ENCODE results near the gene OR10D3. TPM values are rescaled to one million over a fixed set of nuclear protein-coding genes. Genes with fewer than 3 reads are reported as not detected.
"Not testable (repeated sequence)": the region's sequence is repeated elsewhere in the genome, so short reads cannot be mapped to it uniquely, and the experiment has no call there.

The OR10D3 gene
- total and polyA plus RNA-seq, 2 of the 8 experiments (the other 6 are each of a cell fraction or from before 2014, with no cell fraction given): not detected

GRCh38 chr11:124168796-124169195 is 14.3 kb upstream of the OR10D3 start (continued):
- TF ChIP-seq BCL11A (IDR thresholded peaks at IDR 0.05; ENCODE audit: low read depth in 2 of 2, low read length in 2 of 2): no peak

GRCh38 chr11:124170315-124170714 is 12.8 kb upstream of the OR10D3 start:
- FAIRE-seq; H3K4me3 ChIP-seq (ENCODE audit: extremely low read depth in 1 of 4, insufficient read depth in 2 of 4, low read depth in 3 of 4, low read length in 4 of 4); POLR2A ChIA-PET (ENCODE audit: partially characterized antibody); H3K23me2 ChIP-seq (ENCODE audit: low read depth, low read length); H2AK5ac ChIP-seq (ENCODE audit: low read depth, low read length); H2BK120ac ChIP-seq (replicated peaks; ENCODE audit: low read depth, low read length); H3K79me2 ChIP-seq (ENCODE audit: control insufficient read depth in 1 of 2, insufficient read depth in 2 of 2, low read length in 2 of 2); DNase-seq (ENCODE audit: low read depth in 1 of 2, low spot score in 2 of 2); H4K8ac ChIP-seq (ENCODE audit: extremely low read depth, insufficient read depth, low read length); H3K4me2 ChIP-seq (ENCODE audit: insufficient read depth in 1 of 2, low read depth in 2 of 2, low read length in 2 of 2); H3K27ac ChIP-seq (ENCODE audit: low read depth, low read length); H3K9ac ChIP-seq (replicated peaks in 1 of 4; ENCODE audit: extremely low read depth in 1 of 4, low read depth in 3 of 4, low read length in 3 of 4); H3K23ac ChIP-seq (ENCODE audit: insufficient read length); H3K4ac ChIP-seq (replicated peaks; ENCODE audit: insufficient read length, low read depth, low read length); H2BK12ac ChIP-seq (ENCODE audit: low read depth, low read length); H2BK5ac ChIP-seq (ENCODE audit: low read depth, low read length); H3K9me3 ChIP-seq (ENCODE audit: insufficient read depth in 2 of 2, low read depth in 1 of 2, low read length in 1 of 2); H2BK20ac ChIP-seq (ENCODE audit: low read length); H4K5ac ChIP-seq (ENCODE audit: insufficient read length, low read depth, low read length); H4K20me1 ChIP-seq (replicated peaks in 1 of 2; ENCODE audit: control insufficient read depth in 1 of 2, insufficient read depth in 2 of 2, low read length in 2 of 2); H4K91ac ChIP-seq (replicated peaks; ENCODE audit: insufficient read length, low read length); H2BK15ac ChIP-seq (ENCODE audit: low read length); H3K56ac ChIP-seq (replicated peaks; ENCODE audit: insufficient read length, low read depth, low read length); H3K79me1 ChIP-seq (ENCODE audit: low read depth, low read length); H2AFZ ChIP-seq (ENCODE audit: low read length); H3K18ac ChIP-seq (ENCODE audit: extremely low read depth, low read length); H3K36me3 ChIP-seq (ENCODE audit: control insufficient read depth in 2 of 4, insufficient read depth in 4 of 4, low read length in 3 of 4); H3K14ac ChIP-seq (ENCODE audit: insufficient read length); H3K4me1 ChIP-seq (replicated peaks in 1 of 4; ENCODE audit: control insufficient read depth in 3 of 4, insufficient read depth in 4 of 4, low read length in 3 of 4): not testable (repeated sequence)
- H3K27me3 ChIP-seq (replicated peaks in 1 of 4; ENCODE audit: control insufficient read depth in 3 of 4, extremely low read depth in 1 of 4, insufficient read depth in 3 of 4, low read length in 3 of 4): peaks cover 13 to 37% (median 33%) of the 10 kb centered on the region in 4 experiments
- CTCF ChIA-PET (ENCODE audit: partially characterized antibody): interaction anchor here (1.0 to 1.4 kb wide), 3 partner anchors 18 to 231 kb away, joined by 3 to 5 read pairs (median 3); no protein-coding TSS in a partner anchor
- 95% methylated on average over 8 of the region's 12 CpGs; no CpG with 5 or more reads in 1 of the 2 experiments for WGBS, 2 experiments (ENCODE audit: extremely low coverage in 1 of 2, insufficient coverage in 1 of 2, insufficient read length in 1 of 2, insufficient replicate concordance in 2 of 2, low coverage in 1 of 2, low lambda C conversion rate in 2 of 2, missing lambda C conversion rate in 1 of 2)
